RWPE1 (cell line): ENCODE results near the gene ADIPOR2.
A peak's percentile ranks its signal among the peaks of the same experiment; 100 is the strongest.

Source experiments
- CTCF ChIA-PET: fragments of 350-600 bp; sonication (Branson Sonifier 250); formaldehyde crosslinking; extraction: SDS; loops from one replicate; lab custom pipeline; 2021; lab: Yijun Ruan, JAX
- POLR2A ChIA-PET: fragments of 400-600 bp; formaldehyde crosslinking; extraction: SDS; loops from one replicate; lab custom pipeline; 2020; ENCODE audit warnings: antibody characterized with exemption; ENCODE audit not compliant: low non-redundant PET; lab: Yijun Ruan, JAX
- DNase-seq: peaks from one replicate; pipeline ENCODE4 v3.0.0; 2012; ENCODE audit warnings: low spot score
- H3K27ac ChIP-seq: fragments of 450-650 bp; 2 replicates; pipeline ENCODE4 v1.5.1; 2017
- TF ChIP-seq, protein P1 (sequence below): fragments of 450-650 bp; conservative IDR thresholded peaks from 2 replicates; pipeline ENCODE4 v1.5.1; 2017; ENCODE audit warnings: low read depth, mild to moderate bottlenecking

The ADIPOR2 gene

DNA sequence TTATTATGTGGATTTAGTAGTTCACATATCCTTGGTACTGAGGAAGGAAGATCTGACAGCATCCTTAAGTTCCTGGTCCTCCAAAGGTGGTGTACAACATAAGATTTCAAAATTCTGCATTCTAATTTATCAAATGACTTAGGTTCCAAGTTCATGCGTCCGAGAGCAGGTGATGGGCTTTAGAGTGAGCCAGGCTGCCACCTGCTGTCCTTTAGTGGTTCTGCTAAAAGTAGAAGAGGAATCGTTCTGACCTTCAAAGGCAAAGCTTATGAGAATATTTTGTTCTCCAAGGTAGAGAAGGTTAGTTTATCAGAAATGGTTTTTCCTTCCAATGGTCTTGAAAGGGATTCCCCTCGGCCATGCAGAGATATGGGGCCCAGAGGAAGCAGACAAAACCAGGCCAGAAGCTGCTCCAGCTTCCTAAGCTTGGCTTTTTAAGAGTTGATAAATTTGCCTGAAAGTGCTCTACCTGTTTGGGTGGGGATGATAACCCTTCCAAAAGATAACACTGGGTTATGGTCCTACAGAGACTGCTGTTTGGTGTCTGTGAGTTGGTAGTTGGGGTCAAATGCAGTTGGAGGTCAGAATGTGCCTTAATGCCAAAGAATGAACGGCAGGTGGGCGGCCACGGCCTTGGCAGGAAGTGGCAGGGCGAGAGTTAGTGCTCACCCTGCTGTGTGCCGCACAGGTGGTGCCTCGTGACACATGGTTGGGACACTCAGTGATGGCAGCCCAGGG, 100.4 kb downstream of the ADIPOR2 start:
- DNase-seq, result peak; percentile 59
- TF ChIP-seq, protein P1, sequence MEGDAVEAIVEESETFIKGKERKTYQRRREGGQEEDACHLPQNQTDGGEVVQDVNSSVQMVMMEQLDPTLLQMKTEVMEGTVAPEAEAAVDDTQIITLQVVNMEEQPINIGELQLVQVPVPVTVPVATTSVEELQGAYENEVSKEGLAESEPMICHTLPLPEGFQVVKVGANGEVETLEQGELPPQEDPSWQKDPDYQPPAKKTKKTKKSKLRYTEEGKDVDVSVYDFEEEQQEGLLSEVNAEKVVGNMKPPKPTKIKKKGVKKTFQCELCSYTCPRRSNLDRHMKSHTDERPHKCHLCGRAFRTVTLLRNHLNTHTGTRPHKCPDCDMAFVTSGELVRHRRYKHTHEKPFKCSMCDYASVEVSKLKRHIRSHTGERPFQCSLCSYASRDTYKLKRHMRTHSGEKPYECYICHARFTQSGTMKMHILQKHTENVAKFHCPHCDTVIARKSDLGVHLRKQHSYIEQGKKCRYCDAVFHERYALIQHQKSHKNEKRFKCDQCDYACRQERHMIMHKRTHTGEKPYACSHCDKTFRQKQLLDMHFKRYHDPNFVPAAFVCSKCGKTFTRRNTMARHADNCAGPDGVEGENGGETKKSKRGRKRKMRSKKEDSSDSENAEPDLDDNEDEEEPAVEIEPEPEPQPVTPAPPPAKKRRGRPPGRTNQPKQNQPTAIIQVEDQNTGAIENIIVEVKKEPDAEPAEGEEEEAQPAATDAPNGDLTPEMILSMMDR, result peak; percentile 62
- H3K27ac ChIP-seq, result no peak overlapping the region
- ChIA-PET CTCF (interaction anchor here (0.5 to 4.3 kb wide), 19 partner anchors 9 to 957 kb away, joined by 3 to 105 read pairs (median 4); partner anchors contain the start of genes ADIPOR2 and WNT5B), POLR2A (no interaction called here)

GRCh38 chr12:1792406-1792805, 101.5 kb downstream of the ADIPOR2 start:
- H3K27ac ChIP-seq, result no peak overlapping the region
- CTCF ChIA-PET, result interaction anchor here (0.6 to 4.3 kb wide), 4 partner anchors 100 to 157 kb away, joined by 3 to 105 read pairs (median 15); no protein-coding TSS in a partner anchor
- TF ChIP-seq, protein P1, result no peak
- no peak for DNase-seq
- POLR2A ChIA-PET, result no interaction called here

DNA sequence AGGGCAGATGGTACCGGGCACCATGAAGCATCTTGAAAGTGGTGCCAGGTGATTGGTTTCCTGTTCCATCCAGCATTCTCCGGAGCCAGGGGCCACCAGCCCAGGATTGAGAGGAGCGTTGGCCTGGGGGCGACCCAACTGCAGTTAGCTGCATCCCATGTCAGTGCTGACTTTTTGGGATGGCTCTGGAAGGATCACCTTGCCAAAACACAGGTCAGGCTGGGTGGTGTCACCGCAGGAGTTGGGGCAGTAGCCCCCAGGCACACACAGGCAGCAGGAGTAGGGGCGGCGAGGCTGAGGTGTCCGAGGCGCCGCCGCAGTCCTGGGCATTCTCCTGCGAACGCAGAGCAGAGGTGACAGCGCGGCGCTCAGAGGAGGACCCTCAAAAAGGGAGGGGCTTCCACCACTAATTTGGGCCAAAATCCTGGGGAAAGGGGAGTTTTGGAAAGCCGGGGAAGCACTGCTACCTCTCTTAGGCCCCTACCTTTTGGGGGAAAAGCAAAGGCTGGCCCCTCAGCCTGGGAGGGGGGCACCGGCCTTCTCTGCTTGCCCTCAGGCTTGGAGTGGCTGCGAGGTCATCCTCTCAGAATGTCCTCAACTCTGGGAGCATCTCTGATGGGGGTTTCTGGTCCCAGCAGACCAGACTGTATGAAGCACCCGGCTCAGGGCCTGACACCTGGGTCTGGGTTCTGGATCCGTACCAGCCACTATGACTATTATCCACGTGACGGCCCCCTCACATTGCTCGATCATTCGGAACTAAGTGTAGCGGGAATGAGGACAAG, 102.7 kb downstream of the ADIPOR2 start:
- TF ChIP-seq, protein P1, result no peak
- H3K27ac ChIP-seq, result no peak overlapping the region
- ChIA-PET POLR2A (no interaction called here), CTCF (interaction anchor here (0.6 to 1.7 kb wide), 2 partner anchors 66 to 147 kb away, joined by 4 read pairs; no protein-coding TSS in a partner anchor)
- DNase-seq, result no peak

DNA sequence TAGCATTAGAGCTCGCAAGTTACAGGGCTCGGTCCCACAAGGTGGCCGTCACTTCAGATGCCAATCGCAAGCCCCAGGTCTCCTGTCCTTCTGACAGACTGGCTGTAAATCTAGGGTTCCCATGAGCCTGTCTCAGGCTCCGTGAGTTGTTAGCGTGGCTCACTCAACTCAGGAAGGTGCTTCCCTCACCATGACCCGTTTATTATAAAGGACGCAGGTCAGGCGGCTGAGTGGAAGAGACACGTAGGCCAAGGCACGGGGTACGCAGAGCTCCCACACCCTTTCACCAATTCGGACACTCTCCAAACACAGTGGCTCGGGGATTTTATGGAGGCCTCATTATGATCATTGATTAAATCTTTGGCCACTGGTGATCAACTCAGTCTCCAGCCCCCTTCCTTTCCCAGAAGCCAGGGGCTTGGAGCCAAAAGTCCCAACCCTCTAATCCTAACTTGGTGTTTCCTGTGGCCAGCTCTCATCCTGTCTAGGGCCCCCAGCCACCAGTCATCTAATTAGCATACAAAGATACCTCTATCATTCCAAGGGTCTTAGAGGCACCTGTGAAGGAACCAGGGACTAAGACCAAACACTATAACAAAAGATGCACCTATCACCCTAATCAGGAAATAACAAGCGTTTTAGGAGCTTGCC, 103.7 kb downstream of the ADIPOR2 start:
- no peak for DNase-seq
- ChIA-PET CTCF (interaction anchor here (2.3 to 2.9 kb wide), 2 partner anchors 142 to 145 kb away, joined by 15 to 45 read pairs; no protein-coding TSS in a partner anchor), POLR2A (no interaction called here)
- no peak overlapping the region for H3K27ac ChIP-seq
- TF ChIP-seq, protein P1, result no peak

GRCh38 chr12:1795221-1795784, 104.4 kb downstream of the ADIPOR2 start:
- ChIA-PET CTCF (interaction anchor here (0.5 to 2.9 kb wide), 9 partner anchors 17 to 492 kb away, joined by 3 to 45 read pairs (median 3); no protein-coding TSS in a partner anchor), POLR2A (no interaction called here)
- DNase-seq, result no peak
- TF ChIP-seq, protein P1, result no peak
- no peak overlapping the region for H3K27ac ChIP-seq
